ENCODE data around the gene ATP6V0A4. TPM values are rescaled to one million over a fixed set of nuclear protein-coding genes. Genes with fewer than 3 reads are reported as not detected.
"Not testable (repeated sequence)": the region's sequence is repeated elsewhere in the genome, so short reads cannot be mapped to it uniquely, and the experiment has no call there.

The ATP6V0A4 gene
- total RNA-seq, 3 donors from 2014 or later, result 2.6 to 4.7 TPM; not detected in 1

GRCh38 chr7:138816650-138817049 lies 18.7 kb upstream of the ATP6V0A4 start:
- H3K27me3 ChIP-seq, result no peaks in the 10 kb centered on the region
- H3K36me3 ChIP-seq, result no peaks in the 10 kb centered on the region
- no peaks in the 10 kb centered on the region for H3K4me1 ChIP-seq
- intact Hi-C loops (cut with DNase I; ENCODE audit: low total_unique reads), result no loop called here
- H3K27ac ChIP-seq, result no peak overlapping the region
- no peak for TF ChIP-seq POLR2AphosphoS5 (IDR thresholded peaks at IDR 0.05)
- TF ChIP-seq POLR2A (IDR thresholded peaks at IDR 0.05), result no peak
- no peak for TF ChIP-seq CTCF (IDR thresholded peaks at IDR 0.05)
- no peak for DNase-seq (ENCODE audit: low spot score in 2 of 2)
- H3K4me3 ChIP-seq, result no peak overlapping the region
- no peaks in the 10 kb centered on the region for H3K9me3 ChIP-seq

GRCh38 chr7:138814816-138815332 lies 16.9 kb upstream of the ATP6V0A4 start:
- DNase-seq (ENCODE audit: low spot score in 2 of 2), result no peak
- Histone ChIP-seq H3K27ac (no peak overlapping the region), H3K4me3 (no peak overlapping the region), H3K9me3 (no peaks in the 10 kb centered on the region), H3K36me3 (no peaks in the 10 kb centered on the region), H3K27me3 (no peaks in the 10 kb centered on the region), H3K4me1 (no peaks in the 10 kb centered on the region)
- intact Hi-C loops (cut with DNase I; ENCODE audit: low total_unique reads), result no loop called here
- TF ChIP-seq POLR2A (IDR thresholded peaks at IDR 0.05), result no peak
- no peak for TF ChIP-seq POLR2AphosphoS5 (IDR thresholded peaks at IDR 0.05)
- no peak for TF ChIP-seq CTCF (IDR thresholded peaks at IDR 0.05)

- H3K9me3 ChIP-seq, result no peaks in the 10 kb centered on the region
- DNase-seq (ENCODE audit: low spot score in 2 of 2), result no peak
- no peak for TF ChIP-seq POLR2AphosphoS5 (IDR thresholded peaks at IDR 0.05)
- TF ChIP-seq POLR2A (IDR thresholded peaks at IDR 0.05), result no peak
- no peak for TF ChIP-seq CTCF (IDR thresholded peaks at IDR 0.05)
- intact Hi-C loops (cut with DNase I; ENCODE audit: low total_unique reads), result no loop called here
- H3K36me3 ChIP-seq, result no peaks in the 10 kb centered on the region
- H3K4me1 ChIP-seq, result no peaks in the 10 kb centered on the region
- H3K4me3 ChIP-seq, result no peak overlapping the region
- no peaks in the 10 kb centered on the region for H3K27me3 ChIP-seq
- no peak overlapping the region for H3K27ac ChIP-seq
Measured at GRCh38 chr7:138813945-138814344, 15.9 kb upstream of the ATP6V0A4 start.

- H3K4me3 ChIP-seq; DNase-seq (ENCODE audit: low spot score in 2 of 2); H3K4me1 ChIP-seq; intact Hi-C loops (cut with DNase I; ENCODE audit: low total_unique reads); H3K27me3 ChIP-seq; H3K36me3 ChIP-seq; H3K9me3 ChIP-seq; H3K27ac ChIP-seq: not testable (repeated sequence)
Measured at GRCh38 chr7:138811327-138811726, 13.3 kb upstream of the ATP6V0A4 start.

GRCh38 chr7:138809346-138809745 lies 11.3 kb upstream of the ATP6V0A4 start:
- H3K9me3 ChIP-seq, result no peaks in the 10 kb centered on the region
- H3K4me1 ChIP-seq, result no peaks in the 10 kb centered on the region
- DNase-seq (ENCODE audit: low spot score in 2 of 2), result no peak
- no peaks in the 10 kb centered on the region for H3K27me3 ChIP-seq
- no peak overlapping the region for H3K27ac ChIP-seq
- H3K4me3 ChIP-seq, result no peak overlapping the region
- intact Hi-C loops (cut with DNase I; ENCODE audit: low total_unique reads), result no loop called here
- no peaks in the 10 kb centered on the region for H3K36me3 ChIP-seq
- TF ChIP-seq POLR2AphosphoS5 (IDR thresholded peaks at IDR 0.05), result no peak
- TF ChIP-seq POLR2A (IDR thresholded peaks at IDR 0.05), result no peak
- TF ChIP-seq CTCF (IDR thresholded peaks at IDR 0.05), result no peak

- Histone ChIP-seq H3K4me1 (no peaks in the 10 kb centered on the region), H3K4me3 (no peak overlapping the region), H3K9me3 (no peaks in the 10 kb centered on the region)
Measured at GRCh38 chr7:138804618-138805017, 6.6 kb upstream of the ATP6V0A4 start.

More at GRCh38 chr7:138804618-138805017, 6.6 kb upstream of the ATP6V0A4 start:
- Histone ChIP-seq H3K27ac (no peak overlapping the region), H3K27me3 (no peaks in the 10 kb centered on the region), H3K36me3 (no peaks in the 10 kb centered on the region)
- intact Hi-C loops (cut with DNase I; ENCODE audit: low total_unique reads), result no loop called here
- no peak for DNase-seq (ENCODE audit: low spot score in 2 of 2)
- no peak for TF ChIP-seq POLR2A (IDR thresholded peaks at IDR 0.05)
- no peak for TF ChIP-seq CTCF (IDR thresholded peaks at IDR 0.05)
- TF ChIP-seq POLR2AphosphoS5 (IDR thresholded peaks at IDR 0.05), result no peak

Measured in breast epithelium (tissue), 4 donors.